Loucy (cell line): ENCODE data around the gene ZFTA.

Source experiments
- EZH2phosphoT487 ChIP-seq: fragments of 200-600 bp; IDR thresholded peaks from 2 replicates; pipeline ENCODE4 v1.6.1; 2018; ENCODE audit warnings: antibody characterized with exemption, mild to moderate bottlenecking, moderate library complexity, borderline replicate concordance
- TF ChIP-seq, protein P1 (sequence below): fragments of 200-600 bp; sonication (generic); conservative IDR thresholded peaks from 2 replicates; pipeline ENCODE4 v1.5.1; 2014; ENCODE audit warnings: mild to moderate bottlenecking, antibody characterized with exemption, low read length

DNA sequence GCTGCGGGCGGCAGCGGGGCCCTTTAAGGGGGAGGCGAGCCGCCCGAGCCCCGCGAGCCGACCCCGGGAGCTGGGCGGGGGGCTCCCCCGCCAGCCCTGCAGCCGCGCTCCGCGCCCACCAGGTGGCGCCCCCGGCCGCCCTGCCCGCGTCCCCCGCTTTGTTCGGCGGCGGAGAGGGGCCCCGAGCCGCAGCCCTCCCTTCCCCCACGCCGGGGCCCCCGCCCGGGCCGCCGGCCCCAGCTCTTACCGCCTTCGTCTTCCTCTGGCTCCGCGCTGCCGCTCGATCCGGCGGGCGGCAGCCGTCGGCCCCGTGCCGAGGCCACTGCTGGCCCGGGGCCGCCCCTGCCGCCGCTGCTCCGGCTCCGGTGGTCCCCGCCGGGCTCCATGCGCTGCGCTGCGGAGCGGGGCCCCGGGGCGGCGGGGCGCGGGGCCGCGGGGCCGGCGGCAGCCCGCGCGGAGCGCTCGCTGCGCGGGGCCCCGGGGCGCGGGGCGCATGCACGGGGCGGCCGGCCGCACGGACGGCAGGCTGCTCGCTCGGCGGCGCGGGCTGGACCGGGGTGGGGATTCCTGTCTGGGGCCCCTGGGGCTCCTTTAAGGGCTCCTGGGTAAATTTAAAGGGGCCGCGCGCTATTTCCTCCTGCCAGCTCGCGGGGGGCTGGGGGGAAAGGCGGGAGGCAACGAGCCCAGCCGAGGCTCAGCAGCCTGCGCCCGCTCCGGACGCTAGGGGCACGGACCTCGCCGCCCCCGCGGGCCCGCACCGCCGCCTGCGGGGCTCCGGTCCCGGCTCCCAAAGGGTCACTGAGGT lies at the start of gene ZFTA:
- TF ChIP-seq, protein P1, sequence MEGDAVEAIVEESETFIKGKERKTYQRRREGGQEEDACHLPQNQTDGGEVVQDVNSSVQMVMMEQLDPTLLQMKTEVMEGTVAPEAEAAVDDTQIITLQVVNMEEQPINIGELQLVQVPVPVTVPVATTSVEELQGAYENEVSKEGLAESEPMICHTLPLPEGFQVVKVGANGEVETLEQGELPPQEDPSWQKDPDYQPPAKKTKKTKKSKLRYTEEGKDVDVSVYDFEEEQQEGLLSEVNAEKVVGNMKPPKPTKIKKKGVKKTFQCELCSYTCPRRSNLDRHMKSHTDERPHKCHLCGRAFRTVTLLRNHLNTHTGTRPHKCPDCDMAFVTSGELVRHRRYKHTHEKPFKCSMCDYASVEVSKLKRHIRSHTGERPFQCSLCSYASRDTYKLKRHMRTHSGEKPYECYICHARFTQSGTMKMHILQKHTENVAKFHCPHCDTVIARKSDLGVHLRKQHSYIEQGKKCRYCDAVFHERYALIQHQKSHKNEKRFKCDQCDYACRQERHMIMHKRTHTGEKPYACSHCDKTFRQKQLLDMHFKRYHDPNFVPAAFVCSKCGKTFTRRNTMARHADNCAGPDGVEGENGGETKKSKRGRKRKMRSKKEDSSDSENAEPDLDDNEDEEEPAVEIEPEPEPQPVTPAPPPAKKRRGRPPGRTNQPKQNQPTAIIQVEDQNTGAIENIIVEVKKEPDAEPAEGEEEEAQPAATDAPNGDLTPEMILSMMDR = peak; percentile 45
- no peak for TF ChIP-seq EZH2phosphoT487
